Endothelial cell (in vitro differentiated cells): ENCODE measurements around the gene AQP12A. TPM values are rescaled to one million over a fixed set of nuclear protein-coding genes. Genes with fewer than 3 reads are reported as not detected.
A peak's percentile ranks its signal among the peaks of the same experiment; 100 is the strongest.
"Not testable (repeated sequence)": the region's sequence is repeated elsewhere in the genome, so short reads cannot be mapped to it uniquely, and the experiment has no call there.

Experiments
- DNase-seq: peaks from one replicate; pipeline ENCODE4 v3.0.0; 2021; ENCODE audit warnings: low spot score
- H3K27ac Mint-ChIP-seq: one replicate; pipeline ENCODE4 v1.8.0; 2021; ENCODE audit warnings: mixed read lengths, inconsistent platforms; ENCODE audit not compliant: unreplicated experiment
- H3K27me3 Mint-ChIP-seq: one replicate; pipeline ENCODE4 v1.8.0; 2021; ENCODE audit warnings: mild to moderate bottlenecking, moderate library complexity, mixed read lengths, inconsistent platforms; ENCODE audit not compliant: unreplicated experiment
- H3K36me3 Mint-ChIP-seq: one replicate; pipeline ENCODE4 v1.8.0; 2021; ENCODE audit warnings: mild to moderate bottlenecking, low read depth, mixed read lengths, inconsistent platforms; ENCODE audit not compliant: unreplicated experiment
- H3K4me1 Mint-ChIP-seq: one replicate; pipeline ENCODE4 v1.8.0; 2021; ENCODE audit warnings: mild to moderate bottlenecking, mixed read lengths, inconsistent platforms; ENCODE audit not compliant: unreplicated experiment
- H3K4me3 Mint-ChIP-seq: one replicate; pipeline ENCODE4 v1.8.0; 2021; ENCODE audit warnings: mild to moderate bottlenecking, mixed read lengths, inconsistent platforms; ENCODE audit not compliant: unreplicated experiment
- H3K9me3 Mint-ChIP-seq: one replicate; pipeline ENCODE4 v1.8.0; 2021; ENCODE audit warnings: mixed read lengths, inconsistent platforms; ENCODE audit not compliant: unreplicated experiment
- CTCF ChIP-seq: fragments of 200-600 bp; sonication (generic); IDR thresholded peaks from one replicate; pipeline ENCODE4 v1.5.0; 2021; ENCODE audit warnings: antibody characterized with exemption; ENCODE audit not compliant: unreplicated experiment
- total RNA-seq: library from RNA; stranded (reverse); fragmentation: NEBNext Ultra II Directional; extraction: Animal tissue kit (Norgen Biotek cat#: 25700); gene quantifications from one replicate; pipeline ENCODE4 v1.2.1, GENCODE V29; 2021; ENCODE audit not compliant: unreplicated experiment

Gene AQP12A
- total RNA-seq, 1 donor from 2014 or later, result not detected

GRCh38 chr2:240688553-240688919 lies 3.1 kb upstream of the AQP12A start:
- Mint-ChIP-seq H3K27ac (no peak overlapping the region), H3K27me3 (no peaks in the 10 kb centered on the region), H3K4me1 (no peaks in the 10 kb centered on the region), H3K9me3 (no peaks in the 10 kb centered on the region), H3K4me3 (no peak overlapping the region), H3K36me3 (no peaks in the 10 kb centered on the region)
- DNase-seq, result no peak
- TF ChIP-seq CTCF, result no peak

- Mint-ChIP-seq H3K4me1 (no peaks in the 10 kb centered on the region), H3K36me3 (no peaks in the 10 kb centered on the region), H3K9me3 (no peaks in the 10 kb centered on the region), H3K27ac (no peak overlapping the region), H3K27me3 (no peaks in the 10 kb centered on the region), H3K4me3 (no peak overlapping the region)
- TF ChIP-seq CTCF, result no peak
- DNase-seq, result no peak
Observed at GRCh38 chr2:240689975-240690374, 1.7 kb upstream of the AQP12A start.

GRCh38 chr2:240690421-240691074 lies 1.1 kb upstream of the AQP12A start:
- not testable (repeated sequence) for H3K27me3 Mint-ChIP-seq, DNase-seq, H3K4me3 Mint-ChIP-seq, H3K9me3 Mint-ChIP-seq, H3K36me3 Mint-ChIP-seq, H3K27ac Mint-ChIP-seq, H3K4me1 Mint-ChIP-seq

GRCh38 chr2:240691075-240691427 lies 615 bp upstream of the AQP12A start:
- H3K36me3 Mint-ChIP-seq, DNase-seq, H3K4me3 Mint-ChIP-seq, H3K27me3 Mint-ChIP-seq, H3K4me1 Mint-ChIP-seq, H3K9me3 Mint-ChIP-seq, H3K27ac Mint-ChIP-seq: not testable (repeated sequence)

- not testable (repeated sequence) for H3K36me3 Mint-ChIP-seq, H3K4me1 Mint-ChIP-seq, H3K9me3 Mint-ChIP-seq, H3K27me3 Mint-ChIP-seq, H3K27ac Mint-ChIP-seq, H3K4me3 Mint-ChIP-seq
- peak; percentile 2 for DNase-seq
Observed at GRCh38 chr2:240692583-240693561, 1.2 kb downstream of the AQP12A start.

GRCh38 chr2:240694304-240694703 lies 2.6 kb downstream of the AQP12A start:
- not testable (repeated sequence) for H3K9me3 Mint-ChIP-seq, H3K27me3 Mint-ChIP-seq, H3K4me1 Mint-ChIP-seq, DNase-seq, H3K36me3 Mint-ChIP-seq, H3K4me3 Mint-ChIP-seq, H3K27ac Mint-ChIP-seq

- H3K4me1 Mint-ChIP-seq, H3K27me3 Mint-ChIP-seq, H3K27ac Mint-ChIP-seq, DNase-seq, H3K36me3 Mint-ChIP-seq, H3K4me3 Mint-ChIP-seq, H3K9me3 Mint-ChIP-seq: not testable (repeated sequence)
Observed at GRCh38 chr2:240695593-240695992, 3.9 kb downstream of the AQP12A start.

GRCh38 chr2:240696469-240696868 lies 4.8 kb downstream of the AQP12A start:
- not testable (repeated sequence) for H3K4me3 Mint-ChIP-seq, H3K4me1 Mint-ChIP-seq, H3K27ac Mint-ChIP-seq, DNase-seq, H3K36me3 Mint-ChIP-seq, H3K27me3 Mint-ChIP-seq, H3K9me3 Mint-ChIP-seq

GRCh38 chr2:240698852-240699561 lies 7.3 kb downstream of the AQP12A start:
- not testable (repeated sequence) for H3K4me3 Mint-ChIP-seq, H3K9me3 Mint-ChIP-seq, H3K4me1 Mint-ChIP-seq, H3K27me3 Mint-ChIP-seq, H3K27ac Mint-ChIP-seq, DNase-seq, H3K36me3 Mint-ChIP-seq

GRCh38 chr2:240699835-240700234 lies 8.2 kb downstream of the AQP12A start:
- H3K27me3 Mint-ChIP-seq, H3K36me3 Mint-ChIP-seq, H3K9me3 Mint-ChIP-seq, DNase-seq, H3K27ac Mint-ChIP-seq, H3K4me1 Mint-ChIP-seq, H3K4me3 Mint-ChIP-seq: not testable (repeated sequence)
